K562 (cell line): ENCODE results near the gene EHBP1. TPM values are rescaled to one million over a fixed set of nuclear protein-coding genes. Genes with fewer than 3 reads are reported as not detected.

Experiments used
- ATAC-seq: fragments of 200-7000 bp; cut with Tn5 transposase; 3 replicates; pipeline ENCODE4 v1.9.1; 2020; ENCODE audit warnings: moderate library complexity
- BruUV-seq: library from RNA; stranded (reverse); fragments of 400-500 nt; replicated peaks from 2 replicates; lab custom pipeline; 2021; lab: Mats Ljungman, UMichigan
- CTCF ChIA-PET: fragments of 300-600 bp; formaldehyde crosslinking; extraction: SDS; loops from one replicate; lab custom pipeline; 2021; ENCODE audit warnings: low intra/inter-chr PET ratio; lab: Yijun Ruan, JAX
- POLR2A ChIA-PET: fragments of 300-600, 350-650 bp; sonication (Branson Sonifier 250); formaldehyde crosslinking; extraction: SDS; loops from one replicate; lab custom pipeline; 2021; ENCODE audit warnings: antibody characterized with exemption, inconsistent platforms; lab: Yijun Ruan, JAX
- DNase-seq, 4 experiments: peaks; one replicate each; pipeline versions ENCODE4 v3.0.0 to v3.0.0-alpha.2; 2011 to 2018; ENCODE audit warnings: low spot score in 3 of 4, mixed read lengths in 3 of 4; ENCODE audit errors: extremely low read depth in 1 of 4
- FAIRE-seq: peaks from 2 replicates; lab custom pipeline; 2011; peaks lifted over from hg19 to GRCh38; lab: Jason Lieb, UNC
- H2AFZ ChIP-seq: 2 replicates; pipeline ENCODE4 v1.6.0; 2011; ENCODE audit warnings: low read depth, low read length, control low read depth, inconsistent platforms
- H3K27ac ChIP-seq: fragments of 200-600 bp; 3 replicates; pipeline ENCODE4 v1.8.0; 2011; ENCODE audit warnings: low read depth, mild to moderate bottlenecking, control low read depth, inconsistent platforms, low read length, moderate library complexity, mixed read lengths; ENCODE audit errors: extremely low read depth
- H3K27me3 ChIP-seq, 2 experiments: fragments of 300-600 bp in 1 of 2; 2 replicates in 1 of 2; 3 replicates in 1 of 2; pipeline versions ENCODE4 v1.6.0 to v1.8.0; 2011; ENCODE audit warnings: inconsistent platforms in 2 of 2, low read length in 2 of 2, mild to moderate bottlenecking in 1 of 2, mixed read lengths in 1 of 2, moderate library complexity in 1 of 2; ENCODE audit not compliant: control insufficient read depth in 2 of 2, insufficient read depth in 2 of 2
- H3K36me3 ChIP-seq: fragments of 300-600 bp; 3 replicates; pipeline ENCODE4 v1.8.0; 2011; ENCODE audit warnings: mild to moderate bottlenecking, low read length, inconsistent platforms; ENCODE audit not compliant: control insufficient read depth, insufficient read depth
- H3K4me1 ChIP-seq, 2 experiments: fragments of 200-600 bp in 1 of 2; replicated peaks in 1 of 2; 2 replicates in 1 of 2; 3 replicates in 1 of 2; pipeline versions ENCODE4 v1.5.1 to v1.8.0; 2011; ENCODE audit warnings: inconsistent platforms in 2 of 2, low read length in 2 of 2, mild to moderate bottlenecking in 1 of 2, mixed read lengths in 1 of 2, moderate library complexity in 1 of 2; ENCODE audit not compliant: control insufficient read depth in 2 of 2, insufficient read depth in 2 of 2
- H3K4me2 ChIP-seq: 2 replicates; pipeline ENCODE4 v1.6.1; 2011; ENCODE audit warnings: low read length, control low read depth, inconsistent platforms, mixed read lengths; ENCODE audit not compliant: insufficient read depth
- H3K4me3 ChIP-seq: fragments of 200-600 bp; sonication (generic), shearing (Covaris generic); 2 replicates; pipeline ENCODE4 v1.5.1; 2016; ENCODE audit warnings: control low read depth, inconsistent platforms
- H3K79me2 ChIP-seq: fragments of 200-600 bp; 3 replicates; pipeline ENCODE4 v1.8.0; 2011; ENCODE audit warnings: low read length, inconsistent platforms; ENCODE audit not compliant: control insufficient read depth, insufficient read depth
- H3K9ac ChIP-seq, 2 experiments: 2 replicates each; pipeline versions ENCODE4 v1.6.0 to v1.6.1; 2011; ENCODE audit warnings: low read depth in 2 of 2, low read length in 2 of 2, control low read depth in 1 of 2, inconsistent platforms in 1 of 2, mild to moderate bottlenecking in 1 of 2, mixed read lengths in 1 of 2; ENCODE audit not compliant: insufficient read depth in 1 of 2
- H3K9me1 ChIP-seq: one replicate; pipeline ENCODE4 v1.6.0; 2011; ENCODE audit warnings: inconsistent platforms, mild to moderate bottlenecking, low read length, moderate library complexity; ENCODE audit not compliant: control insufficient read depth, insufficient read depth
- H3K9me3 ChIP-seq: replicated peaks from 2 replicates; pipeline ENCODE4 v1.5.1; 2011; ENCODE audit warnings: low read depth, low read length, inconsistent platforms; ENCODE audit not compliant: control insufficient read depth, insufficient read depth
- H4K20me1 ChIP-seq: replicated peaks from 2 replicates; pipeline ENCODE4 v1.6.1; 2011; ENCODE audit warnings: low read length, inconsistent platforms, mixed read lengths; ENCODE audit not compliant: control insufficient read depth, insufficient read depth
- MTA1 ChIP-seq: fragments of 450-650 bp; IDR thresholded peaks from 2 replicates; pipeline ENCODE4 v1.6.1; 2017; ENCODE audit warnings: borderline replicate concordance
- PHB2 ChIP-seq: fragments of 450-650 bp; IDR thresholded peaks from 2 replicates; pipeline ENCODE4 v1.6.1; 2017; ENCODE audit warnings: low read depth
- POLR2AphosphoS5 ChIP-seq: IDR thresholded peaks from 2 replicates; pipeline ENCODE4 v1.6.1; 2011; ENCODE audit warnings: mild to moderate bottlenecking, low read depth, low read length, moderate library complexity; ENCODE audit not compliant: control insufficient read depth, insufficient read depth
- SAP30 ChIP-seq: fragments of 200-600 bp; sonication (generic); IDR thresholded peaks from 2 replicates; pipeline ENCODE4 v1.6.1; 2012; ENCODE audit warnings: borderline replicate concordance, low read depth, mild to moderate bottlenecking, moderate library complexity, low read length, control low read depth, inconsistent platforms; ENCODE audit not compliant: insufficient read depth, poor library complexity, severe bottlenecking
- ZNF384 ChIP-seq: IDR thresholded peaks from 2 replicates; pipeline ENCODE4 v1.6.1; 2012; ENCODE audit warnings: low read depth, low read length, improper control_type of control experiment
- ZNF395 ChIP-seq: fragments of 200-800 bp; sonication (Bioruptor generic); IDR thresholded peaks from 2 replicates; pipeline ENCODE4 v1.6.1; 2017; ENCODE audit warnings: missing genetic modification characterization, missing compliant biosample characterization
- WGBS: fragments of 100-300 bp; shearing (Covaris generic); methylation state at CpG from one replicate; pipeline ENCODE4 v1.1.6; 2016; ENCODE audit warnings: low coverage, mixed read lengths; ENCODE audit not compliant: insufficient coverage; ENCODE audit errors: missing lambda C conversion rate; 5-methylcytosine and 5-hydroxymethylcytosine counted together
- in situ Hi-C: fragments of 300-500 bp; cut with MboI; formaldehyde crosslinking; loops from 4 replicates; pipeline ENCODE4 v1.15.0; 2018; ENCODE audit warnings: inconsistent platforms, mixed read lengths
- intact Hi-C: fragments of 100-400 bp; cut with micrococcal nuclease; formaldehyde crosslinking; loops from 2 replicates; pipeline ENCODE4 v1.14.2; 2022
- polyA plus RNA-seq, 8 experiments: library from polyadenylated mRNA; depleted of rRNA in 4 of 8; stranded (reverse) in 5 of 8; unstranded in 3 of 8; fragments of >200 nt; fragmentation: Nextera tagmentation in 2 of 8; fragmentation: Illumina TruSeq in 1 of 8; extraction: Ambion mirVana in 2 of 8; extraction: Trizol in 1 of 8; gene quantifications; 2 replicates each; pipeline versions ENCODE4 v1.2.1 to v1.2.3, GENCODE V29; 2011 to 2014; ENCODE audit warnings: inconsistent platforms in 1 of 8, missing spikeins in 1 of 8
- total RNA-seq, 7 experiments: library from RNA; depleted of rRNA in 6 of 7; stranded (reverse); fragments of >200 nt in 6 of 7; fragmentation: Illumina TruSeq in 2 of 7; extraction: Trizol in 2 of 7; gene quantifications; 2 replicates each; pipeline versions ENCODE4 v1.2.1 to v1.2.3, GENCODE V29; 2011 to 2021; ENCODE audit warnings: low replicate concordance in 1 of 7

EHBP1 gene
- total and polyA plus RNA-seq, 9 of the 15 experiments (the other 6 are each of a cell fraction or from before 2014, with no cell fraction given), result 8.9 to 26.6 (median 19.3) TPM

DNA sequence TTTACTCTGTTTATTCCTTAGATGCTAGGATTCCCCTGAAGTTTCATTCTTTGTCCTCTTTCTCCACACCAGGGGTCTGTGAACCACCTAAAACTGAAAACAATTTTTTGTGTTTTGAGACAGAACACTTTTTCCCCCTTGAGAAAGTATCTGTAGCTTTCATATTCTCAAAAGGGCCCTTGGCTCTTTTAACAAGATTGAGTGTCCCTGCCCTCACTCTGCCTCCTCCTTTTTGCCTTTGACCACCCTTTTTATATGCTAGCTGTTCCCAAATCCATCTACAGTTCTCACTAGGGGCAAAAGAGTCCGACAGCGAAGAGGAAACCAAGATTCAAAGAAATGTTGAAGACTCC is 883 bp upstream of the EHBP1 start:
- Histone ChIP-seq H3K36me3 (peaks cover 16% of the 10 kb centered on the region), H3K9ac (peak overlapping the region; percentile 81 to 87; a peak in 3 of 4 replicates), H2AFZ (peak overlapping the region; percentile 80), H3K4me3 (peak overlapping the region; percentile 57), H3K27me3 (no peaks in the 10 kb centered on the region), H3K9me1 (no peaks in the 10 kb centered on the region), H4K20me1 (no peaks in the 10 kb centered on the region), H3K27ac (peak overlapping the region; percentile 69), H3K4me1 (peaks cover 0 to 20% of the 10 kb centered on the region in 2 experiments; a peak in 2 of 5 replicates), H3K9me3 (no peaks in the 10 kb centered on the region), H3K4me2 (peak overlapping the region; percentile 83), H3K79me2 (peaks cover 35% of the 10 kb centered on the region)
- FAIRE-seq (peak; percentile 29), DNase-seq (no peak), ATAC-seq (no peak)
- intact Hi-C loops (loop anchor here (1.0 to 5.0 kb wide), 3 partner anchors 71 to 247 kb away; partner anchors contain the start of gene TMEM17), in situ Hi-C loops (no loop called here)
- TSS peak; percentile 86 for BruUV-seq
- ChIA-PET CTCF (interaction anchor here (0.6 kb wide), 1 partner anchor 1007 kb away, joined by 3 read pairs; no protein-coding TSS in a partner anchor), POLR2A (interaction anchor here (0.6 to 1.9 kb wide), 9 partner anchors 9 to 620 kb away, joined by 3 to 7 read pairs (median 4); partner anchors contain the start of gene TMEM17)
- peak; percentile 14 for TF ChIP-seq SAP30
- TF ChIP-seq ZNF384, result no peak
- no peak for TF ChIP-seq POLR2AphosphoS5
- 0 out of 2 replicates have a peak, but pooled peaks have one; percentile 2 for TF ChIP-seq MTA1
- no peak for TF ChIP-seq PHB2
- TF ChIP-seq ZNF395 (CRISPR knock-in tag), result 0 out of 2 replicates have a peak, but pooled peaks have one; percentile 17
- 0% methylated on average over 2 of the region's 2 CpGs for whole genome bisulfite sequencing
